GM23338 (cell line): ENCODE results near the gene BRI3BP.

Experiments
- CREB1 ChIP-seq: fragments of 250-450 bp; sonication (Bioruptor Pico); IDR thresholded peaks from 2 replicates; pipeline ENCODE4 v1.5.0; 2020; ENCODE audit warnings: low read depth, mild to moderate bottlenecking, moderate library complexity
- CTCF ChIP-seq, 2 experiments: fragments of 200-600 bp in 1 of 2; sonication (generic) in 1 of 2; conservative IDR thresholded peaks; 2 replicates each; pipeline versions ENCODE4 v1.5.1 to v1.6.1; 2016 to 2017; ENCODE audit warnings: antibody characterized with exemption in 2 of 2, low read depth in 2 of 2, mild to moderate bottlenecking in 2 of 2, moderate library complexity in 1 of 2
- ETS1 ChIP-seq: IDR thresholded peaks from 2 replicates; pipeline ENCODE4 v1.6.1; 2016; ENCODE audit warnings: antibody characterized with exemption
- EZH2 ChIP-seq: fragments of 200-600 bp; sonication (generic); IDR thresholded peaks from one replicate; pipeline ENCODE4 v1.8.0; 2017; ENCODE audit warnings: antibody characterized with exemption, mild to moderate bottlenecking, low read depth; ENCODE audit not compliant: unreplicated experiment
- EZH2phosphoT487 ChIP-seq: fragments of 200-600 bp; sonication (generic); IDR thresholded peaks from one replicate; pipeline ENCODE4 v1.8.1; 2018; ENCODE audit warnings: antibody characterized with exemption; ENCODE audit not compliant: unreplicated experiment
- JUNB ChIP-seq: IDR thresholded peaks from one replicate; pipeline ENCODE4 v1.6.1; 2016; ENCODE audit warnings: antibody characterized with exemption; ENCODE audit not compliant: unreplicated experiment
- POLR2AphosphoS5 ChIP-seq: IDR thresholded peaks from 2 replicates; pipeline ENCODE4 v1.6.1; 2016; ENCODE audit warnings: antibody characterized with exemption, low read depth
- REST ChIP-seq: IDR thresholded peaks from one replicate; pipeline ENCODE4 v1.6.1; 2018; ENCODE audit warnings: antibody characterized with exemption; ENCODE audit not compliant: unreplicated experiment
- STAT1 ChIP-seq: IDR thresholded peaks from one replicate; pipeline ENCODE4 v1.6.1; 2016; ENCODE audit warnings: antibody characterized with exemption; ENCODE audit not compliant: unreplicated experiment
- ZNF114 ChIP-seq: fragments of 250-450 bp; sonication (Bioruptor Pico); IDR thresholded peaks from 2 replicates; pipeline ENCODE4 v1.5.0; 2020; ENCODE audit warnings: mild to moderate bottlenecking, moderate library complexity
- ZNF462 ChIP-seq: fragments of 250-450 bp; sonication (Bioruptor Pico); IDR thresholded peaks from 2 replicates; pipeline ENCODE4 v1.5.0; 2020; ENCODE audit warnings: mild to moderate bottlenecking, moderate library complexity

GRCh38 chr12:125071456-125071855 lies 78.0 kb downstream of the BRI3BP start:
- TF ChIP-seq CTCF (conservative IDR thresholded peaks at IDR 0.05; ENCODE audit: low read depth in 2 of 2) (no peak), REST (no peak), JUNB (no peak), EZH2phosphoT487 (no peak), POLR2AphosphoS5 (no peak), EZH2 (no peak), CREB1 (CRISPR knock-in tag) (no peak), ETS1 (no peak), STAT1 (no peak), ZNF114 (CRISPR knock-in tag) (no peak), ZNF462 (CRISPR knock-in tag) (no peak)
